GM19467 (cell line): ENCODE results near the gene HHIP.

Source experiments
- ATAC-seq: cut with Tn5 transposase; IDR thresholded peaks from one replicate; pipeline ENCODE4 v1.9.1; 2021; ENCODE audit warnings: mild to moderate bottlenecking, moderate library complexity; ENCODE audit not compliant: unreplicated experiment

Gene HHIP

DNA sequence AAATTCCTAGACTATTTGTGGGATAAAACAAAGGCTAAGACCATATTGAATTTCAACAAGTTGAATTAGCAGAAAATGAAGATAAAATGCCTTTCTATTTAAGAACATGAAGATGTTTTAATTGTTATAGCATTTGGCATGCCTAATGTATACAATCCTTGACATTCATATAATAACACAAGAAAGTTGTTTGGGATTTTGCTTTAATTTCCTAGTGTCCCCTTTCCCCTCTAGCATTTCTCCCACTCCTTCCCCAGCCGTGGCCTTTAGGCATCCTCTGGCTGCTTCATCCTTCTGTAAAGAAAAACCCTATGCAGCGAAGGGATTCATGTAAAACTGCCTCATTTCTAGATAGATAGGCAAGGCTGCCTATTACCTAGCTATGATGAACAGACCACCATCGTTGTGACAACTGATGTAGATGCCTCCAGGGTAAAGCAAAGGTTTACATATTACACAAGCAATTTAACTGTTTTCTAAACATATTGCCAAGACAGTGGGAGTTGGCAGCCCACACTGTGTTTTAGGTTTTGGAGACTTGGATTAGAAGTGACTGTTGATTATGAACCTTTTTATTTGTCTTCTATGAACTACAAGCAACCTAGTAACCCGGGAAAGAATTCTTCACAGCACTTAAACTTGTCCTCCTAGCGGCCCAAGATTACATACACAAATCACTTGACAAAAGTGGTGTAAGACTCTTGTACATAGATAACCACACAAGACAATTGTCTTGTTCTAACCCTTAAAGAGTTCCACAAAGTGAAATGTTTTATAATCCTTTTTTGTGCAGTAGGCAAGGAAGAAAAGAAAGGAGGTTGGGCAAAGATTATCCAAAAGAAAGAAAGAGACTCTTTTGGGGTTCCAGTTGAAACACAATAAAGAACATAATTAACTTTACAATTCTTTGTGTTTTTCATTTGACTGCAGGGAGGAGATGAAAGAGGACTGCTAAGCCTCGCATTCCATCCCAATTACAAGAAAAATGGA, 59.9 kb downstream of the HHIP start:
- ATAC-seq, result no peak

DNA sequence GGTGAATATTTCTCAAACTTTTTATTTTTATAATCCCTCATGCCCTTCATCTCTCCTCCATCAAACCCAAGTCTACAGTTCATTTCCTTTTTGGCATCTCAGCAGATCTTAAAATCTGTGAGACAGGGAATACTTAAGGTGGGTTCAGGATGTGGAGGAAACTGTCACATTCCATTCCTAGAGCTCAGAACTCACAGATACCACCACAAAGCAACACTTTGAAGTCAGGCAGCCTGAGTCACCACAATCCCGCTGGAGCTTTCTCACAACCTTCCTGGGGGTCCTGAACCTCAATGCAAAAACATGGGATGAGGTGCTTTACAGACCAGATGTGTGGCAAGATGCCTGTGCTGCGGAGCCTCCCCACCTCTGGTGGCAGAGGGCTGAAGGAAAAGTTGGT, 63.2 kb downstream of the HHIP start:
- no peak for ATAC-seq

- ATAC-seq, result no peak
Measured at GRCh38 chr4:144709793-144710525, 64.0 kb downstream of the HHIP start.

GRCh38 chr4:144710526-144710912, 64.6 kb downstream of the HHIP start:
- no peak for ATAC-seq

DNA sequence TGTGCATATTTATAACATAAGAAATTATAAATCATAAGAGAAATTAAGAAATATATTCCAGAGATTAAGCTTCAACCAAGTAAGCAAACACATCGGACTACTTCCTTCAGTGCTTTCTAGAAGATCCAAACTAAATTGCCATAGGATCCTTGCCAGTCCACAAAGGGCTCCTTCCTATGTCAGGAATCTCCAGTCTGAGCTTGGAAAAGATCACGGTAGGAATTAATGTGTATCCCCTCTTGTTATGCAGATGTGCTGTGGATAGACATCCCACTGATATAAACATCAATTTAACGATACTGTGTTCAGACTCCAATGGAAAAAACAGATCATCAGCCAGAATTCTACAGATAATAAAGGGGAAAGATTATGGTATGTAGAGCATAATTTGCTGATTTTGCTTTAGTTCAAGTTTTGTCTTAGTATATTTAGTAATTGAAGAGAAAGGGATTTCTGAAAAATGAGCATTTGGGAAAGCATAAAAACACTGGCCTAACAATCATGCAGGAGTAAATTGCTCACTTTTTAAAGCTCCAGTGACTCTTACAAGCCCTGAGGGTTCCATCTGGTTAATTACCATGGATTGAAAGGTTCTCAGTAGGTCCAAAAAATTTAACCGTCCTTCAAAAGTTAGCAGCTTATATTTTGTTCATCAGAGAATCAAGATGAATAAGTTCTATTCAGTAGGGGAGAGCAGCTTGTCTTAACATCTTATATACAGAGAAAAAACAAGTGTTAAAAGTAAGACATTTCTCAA, 65.9 kb downstream of the HHIP start:
- no peak for ATAC-seq

- ATAC-seq, result no peak
Measured at GRCh38 chr4:144712775-144713174, 66.8 kb downstream of the HHIP start.

DNA sequence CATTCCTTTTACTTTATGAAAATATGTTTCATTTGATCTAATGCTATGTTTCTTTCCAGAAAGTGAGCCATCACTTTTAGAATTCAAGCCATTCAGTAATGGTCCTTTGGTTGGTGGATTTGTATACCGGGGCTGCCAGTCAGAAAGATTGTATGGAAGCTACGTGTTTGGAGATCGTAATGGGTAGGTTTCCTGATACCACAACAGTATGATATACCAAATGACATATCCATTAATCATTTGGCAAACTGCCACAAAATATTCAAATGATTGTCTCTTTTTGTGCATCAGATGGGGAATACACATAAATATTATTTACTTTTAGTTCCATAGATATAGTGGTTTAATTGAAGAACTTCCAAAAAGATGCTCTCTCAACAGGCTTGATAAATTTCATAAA, 68.2 kb downstream of the HHIP start:
- ATAC-seq, result no peak

- no peak for ATAC-seq
Measured at GRCh38 chr4:144715230-144715629, 69.3 kb downstream of the HHIP start.

- no peak for ATAC-seq
Measured at GRCh38 chr4:144716778-144717177, 70.8 kb downstream of the HHIP start.

GRCh38 chr4:144718958-144719512, 73.1 kb downstream of the HHIP start:
- no peak for ATAC-seq

- ATAC-seq, result no peak
Measured at GRCh38 chr4:144720491-144720890, 74.5 kb downstream of the HHIP start.

DNA sequence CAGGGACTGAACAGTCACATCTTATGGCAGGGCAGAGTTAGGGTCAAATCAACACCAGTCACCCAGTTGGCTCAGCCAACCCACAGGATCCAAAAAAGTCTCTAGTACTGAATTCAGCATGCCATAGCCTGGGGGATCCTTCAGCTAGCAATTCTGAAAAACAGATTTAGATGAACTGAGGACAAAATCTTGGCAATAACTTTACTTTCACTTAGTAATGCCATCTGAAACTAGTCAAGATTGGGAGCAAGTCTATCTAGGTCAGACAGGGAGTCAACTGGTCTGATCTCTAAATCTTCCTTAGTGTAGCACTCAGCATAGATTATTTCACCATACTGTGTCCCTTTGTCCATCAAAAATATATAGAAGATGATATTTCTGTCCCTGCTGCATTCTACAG, 76.0 kb downstream of the HHIP start:
- ATAC-seq, result no peak

- no peak for ATAC-seq
Measured at GRCh38 chr4:144723471-144723870, 77.5 kb downstream of the HHIP start.

DNA sequence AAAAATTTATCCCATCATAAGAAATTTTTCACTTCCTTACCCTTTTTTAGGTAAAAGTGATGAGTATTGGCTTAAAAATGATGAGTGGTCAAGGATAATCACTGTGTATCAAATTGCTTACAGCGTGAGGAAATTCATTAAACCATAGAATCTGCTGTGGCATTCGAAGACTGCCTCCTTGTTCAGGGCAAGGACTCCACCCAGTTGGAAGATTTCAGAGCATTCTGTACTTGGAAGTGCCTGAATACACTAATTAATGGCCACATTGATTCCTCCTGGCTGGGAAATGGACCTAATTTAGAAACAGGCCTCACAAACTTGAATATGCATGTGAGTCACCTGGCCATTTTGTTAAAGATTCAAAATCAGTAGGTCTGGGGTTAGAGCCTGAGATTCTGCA, 83.2 kb downstream of the HHIP start:
- ATAC-seq, result no peak

DNA sequence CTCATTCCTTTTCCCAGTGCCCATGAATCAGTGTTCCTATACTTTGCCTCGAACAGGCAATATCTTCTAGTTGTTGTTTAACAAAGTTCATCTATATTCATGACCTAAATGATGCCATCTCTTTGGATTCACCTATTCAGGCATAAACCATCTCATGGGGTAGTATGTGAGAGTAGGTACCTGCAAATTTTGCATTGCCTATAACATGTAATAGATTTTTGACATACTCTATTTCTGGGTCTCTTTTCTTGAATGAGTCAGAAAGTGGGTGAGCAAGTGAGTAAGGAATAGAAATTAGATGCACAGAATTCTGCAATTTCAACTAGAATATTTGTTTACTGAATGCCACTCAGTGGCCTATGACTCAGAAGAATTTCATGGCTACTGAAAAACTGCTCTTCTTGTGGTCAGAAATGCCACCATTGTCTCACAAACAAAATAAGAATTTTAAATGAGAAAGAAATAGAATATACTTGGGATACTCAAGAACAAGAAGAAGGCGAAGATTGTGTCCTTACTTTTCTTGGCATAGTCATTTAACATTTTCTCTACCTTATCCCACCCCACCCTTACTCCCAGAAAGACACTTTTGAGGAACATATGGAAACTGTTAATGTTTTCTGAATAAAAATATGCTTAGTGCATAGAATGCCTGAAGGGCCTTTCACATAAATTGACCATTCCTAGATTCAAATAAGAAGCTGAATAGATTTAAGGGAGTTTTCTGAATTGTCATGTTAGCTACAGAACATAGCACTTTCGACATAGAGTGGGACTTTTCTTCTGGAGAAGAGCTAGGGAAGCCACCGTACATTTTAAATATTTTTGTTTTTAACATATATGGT, 86.8 kb downstream of the HHIP start:
- no peak for ATAC-seq

DNA sequence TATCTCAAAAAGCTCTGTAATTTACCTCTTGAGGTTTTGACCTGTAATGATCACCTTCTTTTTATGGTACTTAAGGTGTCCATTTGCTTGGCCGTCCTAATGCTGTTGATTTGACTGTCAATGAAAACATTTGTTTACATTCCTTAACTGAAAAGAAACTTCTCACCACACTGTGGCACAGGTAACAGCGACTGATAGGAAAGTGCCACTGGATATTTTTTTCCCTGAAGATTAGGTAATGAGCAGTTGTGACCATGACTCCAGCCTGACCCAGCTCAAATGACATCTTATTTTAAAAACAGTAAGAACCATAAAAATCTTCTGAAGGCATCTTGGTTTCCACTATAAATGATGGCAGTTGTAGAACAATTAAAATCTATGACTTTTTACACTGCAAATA, 87.6 kb downstream of the HHIP start:
- no peak for ATAC-seq

- ATAC-seq, result no peak
Measured at GRCh38 chr4:144734522-144734921, 88.6 kb downstream of the HHIP start.

GRCh38 chr4:144738649-144739048, 92.7 kb downstream of the HHIP start:
- ATAC-seq, result no peak

- ATAC-seq, result no peak
Measured at GRCh38 chr4:144739511-144740033, 93.6 kb downstream of the HHIP start.

- no peak for ATAC-seq
Measured at GRCh38 chr4:144740316-144740715, 94.4 kb downstream of the HHIP start.
